ENCODE results near the gene ARL3. TPM values are rescaled to one million over a fixed set of nuclear protein-coding genes. Genes with fewer than 3 reads are reported as not detected.

Gene ARL3
- total RNA-seq, 4 donors from 2014 or later, result 7.1 to 9.8 (median 9.1) TPM

DNA sequence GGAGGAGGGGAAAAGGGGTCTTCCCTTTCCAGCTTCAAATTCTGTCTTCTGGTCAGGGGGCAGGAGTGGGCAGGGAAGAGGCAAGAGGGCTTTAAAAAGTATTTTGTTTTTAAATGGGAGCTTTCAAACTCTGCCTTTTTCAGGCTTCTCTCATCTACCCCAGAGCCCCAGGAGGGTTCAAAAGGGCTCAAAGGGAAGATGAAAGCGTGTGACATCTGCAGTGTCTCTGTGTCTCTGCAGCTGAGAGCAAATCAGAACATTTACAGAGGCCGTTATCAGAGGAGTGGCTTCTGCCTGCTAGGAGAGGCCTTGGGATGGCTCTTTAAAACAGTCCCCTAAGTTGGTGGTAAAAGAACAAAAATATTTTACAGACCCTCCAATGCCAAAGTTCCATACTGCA, 39.6 kb downstream of the ARL3 start:
- 20 to 26% methylated on average over 1 to 2 of the region's 2 CpGs for WGBS, 2 donors (ENCODE audit: low coverage in 1 of 2)
- no peak for ATAC-seq
- Histone ChIP-seq H3K9me3 (no peaks in the 10 kb centered on the region), H3K4me1 (peaks cover 4 to 78% (median 45%) of the 10 kb centered on the region in 3 donors), H3K4me3 (peak overlapping the region in 1 of 2 donors; percentile 29), H3K27me3 (no peaks in the 10 kb centered on the region), H3K36me3 (no peaks in the 10 kb centered on the region), H3K27ac (peak overlapping the region; percentile 6 to 81 (median 79))
- no peak for TF ChIP-seq POLR2AphosphoS5 (IDR thresholded peaks at IDR 0.05)
- TF ChIP-seq POLR2A (IDR thresholded peaks at IDR 0.05), result no peak
- TF ChIP-seq, protein P1, sequence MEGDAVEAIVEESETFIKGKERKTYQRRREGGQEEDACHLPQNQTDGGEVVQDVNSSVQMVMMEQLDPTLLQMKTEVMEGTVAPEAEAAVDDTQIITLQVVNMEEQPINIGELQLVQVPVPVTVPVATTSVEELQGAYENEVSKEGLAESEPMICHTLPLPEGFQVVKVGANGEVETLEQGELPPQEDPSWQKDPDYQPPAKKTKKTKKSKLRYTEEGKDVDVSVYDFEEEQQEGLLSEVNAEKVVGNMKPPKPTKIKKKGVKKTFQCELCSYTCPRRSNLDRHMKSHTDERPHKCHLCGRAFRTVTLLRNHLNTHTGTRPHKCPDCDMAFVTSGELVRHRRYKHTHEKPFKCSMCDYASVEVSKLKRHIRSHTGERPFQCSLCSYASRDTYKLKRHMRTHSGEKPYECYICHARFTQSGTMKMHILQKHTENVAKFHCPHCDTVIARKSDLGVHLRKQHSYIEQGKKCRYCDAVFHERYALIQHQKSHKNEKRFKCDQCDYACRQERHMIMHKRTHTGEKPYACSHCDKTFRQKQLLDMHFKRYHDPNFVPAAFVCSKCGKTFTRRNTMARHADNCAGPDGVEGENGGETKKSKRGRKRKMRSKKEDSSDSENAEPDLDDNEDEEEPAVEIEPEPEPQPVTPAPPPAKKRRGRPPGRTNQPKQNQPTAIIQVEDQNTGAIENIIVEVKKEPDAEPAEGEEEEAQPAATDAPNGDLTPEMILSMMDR (IDR thresholded peaks at IDR 0.05), result no peak
- TF ChIP-seq EP300 (IDR thresholded peaks at IDR 0.05), result no peak

DNA sequence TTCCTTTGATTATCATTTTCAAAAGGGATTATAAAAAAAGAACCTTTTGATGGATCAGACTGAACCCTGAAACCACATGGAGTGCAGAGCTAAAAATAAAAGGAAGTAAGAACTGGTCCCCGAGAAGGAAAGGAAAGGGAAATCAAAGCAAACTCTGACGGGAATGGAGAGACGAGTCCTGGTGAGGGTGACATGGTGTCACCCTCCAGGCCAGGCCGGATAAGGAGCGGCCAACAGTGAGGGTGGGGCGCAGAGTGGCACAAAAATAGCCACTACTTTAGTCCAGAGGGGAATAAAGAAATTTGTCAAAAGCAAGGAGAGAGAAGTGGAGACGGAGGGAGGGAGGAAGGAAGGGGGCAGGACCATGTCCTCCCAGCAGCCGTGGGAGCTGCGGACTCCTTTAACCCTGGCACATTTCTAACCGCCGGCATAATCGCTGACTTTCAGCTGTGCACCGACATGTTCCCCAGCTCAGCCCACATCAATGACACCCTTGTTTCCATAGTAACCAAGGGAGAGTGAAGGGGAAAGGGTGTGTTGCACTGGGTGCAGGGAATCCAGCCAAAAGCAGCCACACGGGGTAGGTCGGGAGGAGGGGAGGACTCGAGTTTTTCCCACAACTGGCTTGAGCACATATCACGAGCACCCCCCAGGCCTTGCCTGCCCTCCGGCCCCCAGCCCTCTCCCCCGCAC, 40.2 kb downstream of the ARL3 start:
- TF ChIP-seq, protein P1 (IDR thresholded peaks at IDR 0.05), result no peak
- TF ChIP-seq EP300 (IDR thresholded peaks at IDR 0.05), result no peak
- peak; percentile 21 for TF ChIP-seq POLR2AphosphoS5 (IDR thresholded peaks at IDR 0.05)
- no peak for TF ChIP-seq POLR2A (IDR thresholded peaks at IDR 0.05)
- peak overlapping the region; percentile 6 to 81 (median 79) for H3K27ac ChIP-seq
- H3K4me1 ChIP-seq, result peaks cover 4 to 80% (median 49%) of the 10 kb centered on the region in 3 donors
- H3K4me3 ChIP-seq, result peak overlapping the region in 1 of 2 donors; percentile 29
- H3K9me3 ChIP-seq, result no peaks in the 10 kb centered on the region
- peak; percentile 66 for ATAC-seq
- 0% methylated on average over 8 to 13 of the region's 19 CpGs for WGBS, 2 donors (ENCODE audit: low coverage in 1 of 2)
- H3K27me3 ChIP-seq, result no peaks in the 10 kb centered on the region
- no peaks in the 10 kb centered on the region for H3K36me3 ChIP-seq

DNA sequence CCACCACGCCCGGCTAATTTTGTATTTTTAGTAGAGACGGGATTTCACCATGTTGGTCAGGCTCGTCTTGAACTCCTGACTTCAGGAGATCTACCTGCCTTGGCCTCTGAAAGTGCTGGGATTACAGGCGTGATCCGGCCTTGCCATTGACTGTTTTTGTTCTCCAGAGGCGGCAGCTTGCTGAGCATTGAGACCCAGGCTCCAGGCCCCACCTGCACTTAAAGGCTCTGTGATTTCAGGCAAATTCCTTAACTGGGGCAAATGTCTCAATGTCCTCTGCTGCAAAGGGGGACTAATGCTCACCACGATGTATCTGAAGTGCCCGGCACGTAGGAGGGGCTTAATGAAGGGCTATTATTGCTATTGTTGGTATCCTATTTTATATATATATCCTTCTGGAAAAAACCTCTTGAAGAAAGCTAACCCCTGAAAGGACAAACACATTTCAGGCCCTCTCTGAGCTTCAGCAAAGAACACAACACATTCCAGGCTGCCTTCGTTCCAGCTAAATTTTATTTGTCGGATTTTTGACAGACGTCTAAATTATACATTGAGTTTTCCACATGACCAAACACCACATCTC, 40.9 kb downstream of the ARL3 start:
- ATAC-seq, result no peak
- Histone ChIP-seq H3K27ac (peak overlapping the region; percentile 6 to 81 (median 79)), H3K4me3 (no peak overlapping the region), H3K4me1 (peaks cover 4 to 78% (median 49%) of the 10 kb centered on the region in 3 donors), H3K36me3 (no peaks in the 10 kb centered on the region), H3K27me3 (no peaks in the 10 kb centered on the region), H3K9me3 (no peaks in the 10 kb centered on the region)
- 17 to 44% methylated on average over 3 to 11 of the region's 13 CpGs for WGBS, 2 donors (ENCODE audit: low coverage in 1 of 2)
- TF ChIP-seq EP300 (IDR thresholded peaks at IDR 0.05) (no peak), POLR2A (IDR thresholded peaks at IDR 0.05) (no peak), POLR2AphosphoS5 (IDR thresholded peaks at IDR 0.05) (no peak)
- TF ChIP-seq, protein P1 (IDR thresholded peaks at IDR 0.05), result no peak

DNA sequence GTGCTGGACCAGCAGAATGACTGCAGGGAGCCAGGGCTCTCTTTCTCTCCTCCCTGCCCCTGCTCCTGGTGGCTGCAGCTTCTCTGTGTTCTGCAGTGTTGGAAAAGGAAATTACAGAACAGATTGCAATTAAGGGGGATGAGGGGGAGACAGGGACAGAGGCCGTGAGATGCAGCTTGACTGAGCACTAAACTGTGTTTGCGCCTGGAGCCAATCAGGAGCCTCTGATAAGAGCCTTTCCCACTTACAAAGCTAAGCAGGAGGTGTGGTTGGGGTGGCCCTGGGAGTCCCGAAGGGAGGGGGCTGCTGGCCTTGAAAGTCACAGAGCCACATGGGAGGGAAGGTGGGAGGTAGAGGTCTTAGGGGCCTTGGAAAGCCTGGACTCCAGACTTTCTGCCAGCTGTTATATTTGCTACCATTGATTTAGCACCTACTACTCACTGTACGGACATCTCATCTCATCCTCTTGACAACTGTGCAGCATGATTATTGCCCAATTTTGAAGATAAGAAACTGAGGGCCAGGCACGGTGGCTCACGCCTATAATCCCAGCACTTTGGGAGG, 43.2 kb downstream of the ARL3 start:
- H3K4me1 ChIP-seq, result peaks cover 4 to 54% (median 35%) of the 10 kb centered on the region in 3 donors
- no peak overlapping the region for H3K27ac ChIP-seq

More for the DNA sequence above, 43.2 kb downstream of the ARL3 start:
- no peak for ATAC-seq
- H3K9me3 ChIP-seq, result no peaks in the 10 kb centered on the region
- WGBS, 2 donors (ENCODE audit: low coverage in 1 of 2), result 81 to 100% methylated on average over 3 to 4 of the region's 6 CpGs
- no peak overlapping the region for H3K4me3 ChIP-seq
- TF ChIP-seq POLR2AphosphoS5 (IDR thresholded peaks at IDR 0.05), result no peak
- TF ChIP-seq POLR2A (IDR thresholded peaks at IDR 0.05), result no peak
- TF ChIP-seq, protein P1 (IDR thresholded peaks at IDR 0.05), result no peak
- TF ChIP-seq EP300 (IDR thresholded peaks at IDR 0.05), result no peak
- H3K27me3 ChIP-seq, result no peaks in the 10 kb centered on the region
- no peaks in the 10 kb centered on the region for H3K36me3 ChIP-seq

Data from gastroesophageal sphincter (tissue), 4 donors.